Measurements from ENCODE around the gene WFDC2.

The WFDC2 gene

GRCh38 chr20:45465491-45466266, 3.9 kb upstream of the WFDC2 start:
- Histone ChIP-seq H3K27me3 (ENCODE audit: insufficient read depth, low read length, poor library complexity) (peaks cover 57% of the 10 kb centered on the region), H3K4me3 (ENCODE audit: low read depth in 1 of 2, low read length in 2 of 2) (no peak overlapping the region), H3K9me3 (ENCODE audit: insufficient read depth, low read length, severe bottlenecking) (no peaks in the 10 kb centered on the region), H3K27ac (ENCODE audit: low read length) (no peak overlapping the region), H3K4me1 (ENCODE audit: insufficient read depth, low read length) (no peaks in the 10 kb centered on the region), H3K4me2 (ENCODE audit: insufficient read depth, low read length) (no peak overlapping the region), H3K9ac (ENCODE audit: low read depth, low read length) (no peak overlapping the region), H3K79me2 (ENCODE audit: insufficient read depth, low read length) (no peaks in the 10 kb centered on the region), H3K36me3 (ENCODE audit: insufficient read depth, low read length) (no peaks in the 10 kb centered on the region), H4K20me1 (ENCODE audit: insufficient read depth, low read length) (no peaks in the 10 kb centered on the region), H2AFZ (ENCODE audit: low read depth, low read length) (no peak overlapping the region)
- DNase-seq = no peak
- ATAC-seq (ENCODE audit: insufficient read depth, low read depth) = no peak
- TF ChIP-seq EZH2 (IDR thresholded peaks at IDR 0.05; ENCODE audit: borderline replicate concordance, low read depth, low read length, severe bottlenecking) = no peak
- no peak for TF ChIP-seq CTCF (IDR thresholded peaks at IDR 0.05; ENCODE audit: borderline replicate concordance, extremely low read depth, low read length, poor library complexity, severe bottlenecking)

GRCh38 chr20:45467172-45467571, 2.4 kb upstream of the WFDC2 start:
- ATAC-seq (ENCODE audit: insufficient read depth, low read depth) (no peak), DNase-seq (no peak)
- no peak overlapping the region for H2AFZ ChIP-seq (ENCODE audit: low read depth, low read length)
- H3K36me3 ChIP-seq (ENCODE audit: insufficient read depth, low read length) = no peaks in the 10 kb centered on the region
- no peak overlapping the region for H3K4me2 ChIP-seq (ENCODE audit: insufficient read depth, low read length)
- H3K9ac ChIP-seq (ENCODE audit: low read depth, low read length) = no peak overlapping the region
- H3K4me3 ChIP-seq (ENCODE audit: low read depth in 1 of 2, low read length in 2 of 2) = no peak overlapping the region
- no peaks in the 10 kb centered on the region for H3K9me3 ChIP-seq (ENCODE audit: insufficient read depth, low read length, severe bottlenecking)
- no peak for TF ChIP-seq EZH2 (IDR thresholded peaks at IDR 0.05; ENCODE audit: borderline replicate concordance, low read depth, low read length, severe bottlenecking)
- TF ChIP-seq CTCF (IDR thresholded peaks at IDR 0.05; ENCODE audit: borderline replicate concordance, extremely low read depth, low read length, poor library complexity, severe bottlenecking) = no peak
- H3K79me2 ChIP-seq (ENCODE audit: insufficient read depth, low read length) = no peaks in the 10 kb centered on the region
- no peaks in the 10 kb centered on the region for H4K20me1 ChIP-seq (ENCODE audit: insufficient read depth, low read length)
- peaks cover 48% of the 10 kb centered on the region for H3K27me3 ChIP-seq (ENCODE audit: insufficient read depth, low read length, poor library complexity)
- no peaks in the 10 kb centered on the region for H3K4me1 ChIP-seq (ENCODE audit: insufficient read depth, low read length)
- no peak overlapping the region for H3K27ac ChIP-seq (ENCODE audit: low read length)

DNA sequence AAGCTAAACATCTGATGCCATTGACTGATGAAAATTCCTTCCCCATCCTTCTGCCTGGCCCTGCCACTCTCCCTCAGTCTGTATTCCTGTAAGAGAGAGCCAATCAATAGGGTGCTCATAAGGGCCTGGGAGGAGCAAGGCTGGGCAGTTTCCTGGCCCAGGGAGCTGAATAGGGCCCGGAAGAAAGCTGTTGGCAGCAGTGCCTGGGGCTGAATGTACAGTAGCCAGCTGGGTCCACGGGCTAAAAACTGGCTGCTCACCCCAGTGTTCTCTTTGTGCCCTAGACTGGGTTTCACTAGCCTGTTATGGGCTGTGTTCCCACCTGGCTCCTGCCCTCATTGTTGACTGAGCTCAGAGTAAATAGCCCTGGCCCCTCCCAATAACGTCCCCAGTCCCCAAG, 1.7 kb upstream of the WFDC2 start:
- Histone ChIP-seq H2AFZ (ENCODE audit: low read depth, low read length) (no peak overlapping the region), H3K27ac (ENCODE audit: low read length) (no peak overlapping the region), H3K9me3 (ENCODE audit: insufficient read depth, low read length, severe bottlenecking) (no peaks in the 10 kb centered on the region), H3K4me3 (ENCODE audit: low read depth in 1 of 2, low read length in 2 of 2) (no peak overlapping the region), H3K4me1 (ENCODE audit: insufficient read depth, low read length) (no peaks in the 10 kb centered on the region), H3K4me2 (ENCODE audit: insufficient read depth, low read length) (no peak overlapping the region), H3K36me3 (ENCODE audit: insufficient read depth, low read length) (no peaks in the 10 kb centered on the region), H3K9ac (ENCODE audit: low read depth, low read length) (no peak overlapping the region), H3K27me3 (ENCODE audit: insufficient read depth, low read length, poor library complexity) (peaks cover 42% of the 10 kb centered on the region), H3K79me2 (ENCODE audit: insufficient read depth, low read length) (no peaks in the 10 kb centered on the region), H4K20me1 (ENCODE audit: insufficient read depth, low read length) (no peaks in the 10 kb centered on the region)
- ATAC-seq (ENCODE audit: insufficient read depth, low read depth) (no peak), DNase-seq (no peak)
- TF ChIP-seq EZH2 (IDR thresholded peaks at IDR 0.05; ENCODE audit: borderline replicate concordance, low read depth, low read length, severe bottlenecking) (no peak), CTCF (IDR thresholded peaks at IDR 0.05; ENCODE audit: borderline replicate concordance, extremely low read depth, low read length, poor library complexity, severe bottlenecking) (no peak)

Measured in DND-41 (cell line).